Measurements from ENCODE around the gene SCAMP5.
A peak's percentile ranks its signal among the peaks of the same experiment; 100 is the strongest.

SCAMP5 gene

DNA sequence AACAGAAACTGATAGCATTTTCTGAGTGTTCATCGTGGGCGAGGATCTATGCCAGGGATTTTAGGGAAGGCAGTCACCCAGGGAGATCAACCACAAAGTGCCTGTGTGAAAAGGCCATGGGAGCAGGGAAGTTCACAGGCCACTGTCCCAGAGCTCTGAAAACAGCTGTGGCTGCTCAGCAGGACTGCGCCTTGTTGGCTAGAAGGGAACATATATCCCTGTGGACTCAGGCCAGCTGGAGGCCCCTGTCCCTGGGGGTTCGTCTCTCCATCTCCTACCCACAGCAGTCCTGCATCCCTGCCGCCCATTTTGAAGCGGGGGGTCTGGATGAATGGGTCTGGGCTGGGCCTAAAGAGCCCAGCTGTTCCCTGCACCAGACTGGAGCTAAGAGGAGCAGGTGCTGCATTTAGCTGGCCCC is 55.8 kb downstream of the SCAMP5 start:
- no peak for DNase-seq (ENCODE audit: low spot score)
- H3K27ac ChIP-seq: no peak overlapping the region
- no peak overlapping the region for H3K4me3 ChIP-seq
- no peak for TF ChIP-seq CTCF (IDR thresholded peaks at IDR 0.05)

GRCh38 chr15:75051711-75052110 is 56.3 kb downstream of the SCAMP5 start:
- no peak for DNase-seq (ENCODE audit: low spot score)
- Histone ChIP-seq H3K4me3 (no peak overlapping the region), H3K27ac (no peak overlapping the region)
- no peak for TF ChIP-seq CTCF (IDR thresholded peaks at IDR 0.05)

DNA sequence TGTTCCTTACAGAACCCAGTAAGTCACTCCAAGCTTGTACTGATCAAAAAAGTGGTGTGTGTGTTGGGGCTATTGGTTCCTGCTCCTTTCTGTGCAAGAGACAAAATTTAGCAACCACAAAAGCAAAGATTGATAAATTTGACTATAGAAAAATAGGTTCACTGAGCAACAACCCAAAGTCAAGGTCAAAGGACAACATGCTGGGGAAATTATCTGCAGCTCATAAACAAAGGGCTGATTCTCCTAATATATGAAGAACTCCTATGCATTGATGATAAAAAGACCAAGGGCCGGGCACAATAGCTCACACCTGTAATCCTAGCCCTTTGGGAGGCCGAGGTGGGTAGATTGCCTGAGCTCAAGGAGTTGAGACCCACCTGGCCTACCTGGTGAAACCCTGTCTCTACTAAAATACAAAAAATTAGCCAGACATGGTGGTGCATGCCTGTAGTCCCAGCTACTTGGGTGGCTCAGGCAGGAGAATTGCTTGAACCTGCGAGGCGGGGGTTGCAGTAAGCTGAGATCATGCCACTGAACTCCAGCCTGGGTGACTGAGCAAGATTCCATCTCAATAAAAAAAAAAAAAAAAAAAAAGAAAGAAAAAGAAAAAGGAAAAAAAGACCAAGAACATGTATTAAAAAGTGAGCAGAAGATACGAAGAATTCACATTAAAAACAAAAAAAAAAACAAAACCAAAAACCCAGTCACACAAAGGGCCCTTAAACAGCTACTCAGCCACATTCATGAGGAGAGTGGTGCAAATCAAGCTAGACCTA is 57.8 kb downstream of the SCAMP5 start:
- H3K27ac ChIP-seq: no peak overlapping the region
- TF ChIP-seq CTCF (IDR thresholded peaks at IDR 0.05): no peak
- no peak for DNase-seq (ENCODE audit: low spot score)

GRCh38 chr15:75053748-75054125 is 58.4 kb downstream of the SCAMP5 start:
- no peak for TF ChIP-seq CTCF (IDR thresholded peaks at IDR 0.05)
- no peak overlapping the region for H3K4me3 ChIP-seq
- no peak for DNase-seq (ENCODE audit: low spot score)
- no peak overlapping the region for H3K27ac ChIP-seq

More for the DNA sequence above, 57.8 kb downstream of the SCAMP5 start:
- no peak overlapping the region for H3K4me3 ChIP-seq

DNA sequence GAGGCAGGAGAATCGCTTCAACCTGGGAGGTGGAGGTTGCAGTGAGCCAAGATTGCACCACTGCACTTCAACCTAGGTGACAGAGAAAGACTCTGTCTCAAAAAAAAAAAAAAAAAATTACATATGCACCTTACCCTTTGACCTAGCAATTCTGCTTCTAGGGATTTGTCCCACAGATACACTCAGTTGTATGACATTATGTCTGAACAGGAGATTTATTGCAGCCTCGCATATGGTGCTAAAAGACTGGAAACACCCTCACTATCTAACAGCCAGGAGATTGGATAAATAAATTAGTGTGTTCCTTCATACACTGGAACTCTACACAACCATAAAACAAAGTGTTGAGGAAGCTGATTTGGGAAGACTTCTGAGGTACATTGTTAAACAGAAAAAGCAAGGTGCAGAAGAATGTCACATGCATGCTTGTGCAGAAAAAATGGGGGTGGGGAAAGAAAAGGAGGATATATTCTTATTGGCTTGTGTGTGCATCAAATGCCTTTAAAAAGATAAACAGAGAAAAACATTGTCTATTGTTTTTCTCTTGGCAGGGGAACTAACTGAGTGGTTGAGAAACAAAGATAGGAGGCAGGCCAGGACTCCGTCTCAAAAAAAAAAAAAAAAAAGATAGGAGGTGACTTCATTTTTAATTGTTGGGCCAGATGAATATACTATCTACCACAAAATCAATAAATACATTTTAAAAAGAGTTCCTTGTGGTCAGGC is 59.0 kb downstream of the SCAMP5 start:
- Histone ChIP-seq H3K4me3 (no peak overlapping the region), H3K27ac (no peak overlapping the region)
- DNase-seq (ENCODE audit: low spot score): no peak
- TF ChIP-seq CTCF (IDR thresholded peaks at IDR 0.05): no peak

GRCh38 chr15:75056036-75056435 is 60.7 kb downstream of the SCAMP5 start:
- peak; percentile 62 for DNase-seq (ENCODE audit: low spot score)
- Histone ChIP-seq H3K4me3 (no peak overlapping the region), H3K27ac (no peak overlapping the region)
- TF ChIP-seq CTCF (IDR thresholded peaks at IDR 0.05): no peak
